Measurements from ENCODE around the gene KRTAP1-1.

DNA sequence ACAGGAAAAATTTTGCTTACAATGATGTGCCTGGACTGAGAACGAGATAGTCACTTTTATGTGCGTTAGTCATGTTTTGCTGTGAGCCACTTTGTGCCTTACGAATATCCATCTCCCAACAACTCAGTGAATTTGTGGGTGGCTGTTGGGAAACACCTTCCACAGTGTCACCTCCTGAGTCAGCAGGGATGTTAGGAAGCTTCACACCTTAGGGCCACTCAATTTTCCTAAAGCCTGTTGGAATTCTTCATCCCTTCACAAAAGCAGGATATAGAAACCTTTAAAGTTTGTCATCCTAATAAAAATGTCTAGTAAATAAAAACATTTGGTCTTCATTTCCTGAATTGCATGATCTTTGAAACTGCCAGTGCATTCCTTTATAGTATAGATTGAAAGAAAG is 28.1 kb downstream of the KRTAP1-1 start:
- no peak for TF ChIP-seq POLR2AphosphoS5 (IDR thresholded peaks at IDR 0.05)
- TF ChIP-seq, protein P1, sequence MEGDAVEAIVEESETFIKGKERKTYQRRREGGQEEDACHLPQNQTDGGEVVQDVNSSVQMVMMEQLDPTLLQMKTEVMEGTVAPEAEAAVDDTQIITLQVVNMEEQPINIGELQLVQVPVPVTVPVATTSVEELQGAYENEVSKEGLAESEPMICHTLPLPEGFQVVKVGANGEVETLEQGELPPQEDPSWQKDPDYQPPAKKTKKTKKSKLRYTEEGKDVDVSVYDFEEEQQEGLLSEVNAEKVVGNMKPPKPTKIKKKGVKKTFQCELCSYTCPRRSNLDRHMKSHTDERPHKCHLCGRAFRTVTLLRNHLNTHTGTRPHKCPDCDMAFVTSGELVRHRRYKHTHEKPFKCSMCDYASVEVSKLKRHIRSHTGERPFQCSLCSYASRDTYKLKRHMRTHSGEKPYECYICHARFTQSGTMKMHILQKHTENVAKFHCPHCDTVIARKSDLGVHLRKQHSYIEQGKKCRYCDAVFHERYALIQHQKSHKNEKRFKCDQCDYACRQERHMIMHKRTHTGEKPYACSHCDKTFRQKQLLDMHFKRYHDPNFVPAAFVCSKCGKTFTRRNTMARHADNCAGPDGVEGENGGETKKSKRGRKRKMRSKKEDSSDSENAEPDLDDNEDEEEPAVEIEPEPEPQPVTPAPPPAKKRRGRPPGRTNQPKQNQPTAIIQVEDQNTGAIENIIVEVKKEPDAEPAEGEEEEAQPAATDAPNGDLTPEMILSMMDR (IDR thresholded peaks at IDR 0.05), result no peak
- TF ChIP-seq EP300 (IDR thresholded peaks at IDR 0.05), result no peak
- TF ChIP-seq POLR2A (IDR thresholded peaks at IDR 0.05; ENCODE audit: low read depth), result no peak

Data from esophagus muscularis mucosa (tissue), 4 donors.